IPS-NIHi7 (cell line): Measurements from ENCODE around the gene NBPF1.
"Not testable (repeated sequence)": the region's sequence is repeated elsewhere in the genome, so short reads cannot be mapped to it uniquely, and the experiment has no call there.

Source experiments
- DNase-seq: peaks from one replicate; pipeline ENCODE4 v3.0.0; 2012; ENCODE audit warnings: mixed read lengths; ENCODE audit errors: extremely low spot score

NBPF1 gene

GRCh38 chr1:16641159-16641975 is 28.0 kb upstream of the NBPF1 start:
- not testable (repeated sequence) for DNase-seq

GRCh38 chr1:16639091-16640031 is 26.0 kb upstream of the NBPF1 start:
- DNase-seq = not testable (repeated sequence)

- DNase-seq = not testable (repeated sequence)
These were observed 24.8 kb upstream of the NBPF1 start for GRCh38 chr1:16637941-16638778.

- not testable (repeated sequence) for DNase-seq
These were observed 23.3 kb upstream of the NBPF1 start for GRCh38 chr1:16636551-16637195.

GRCh38 chr1:16635959-16636358 is 22.6 kb upstream of the NBPF1 start:
- DNase-seq = not testable (repeated sequence)

- DNase-seq = not testable (repeated sequence)
These were observed 20.3 kb upstream of the NBPF1 start for GRCh38 chr1:16633540-16634282.

GRCh38 chr1:16632044-16632850 is 18.9 kb upstream of the NBPF1 start:
- not testable (repeated sequence) for DNase-seq

- DNase-seq = no peak
These were observed 18.1 kb upstream of the NBPF1 start for GRCh38 chr1:16631248-16632043.

- no peak for DNase-seq
These were observed 17.4 kb upstream of the NBPF1 start for GRCh38 chr1:16630661-16631247.

- not testable (repeated sequence) for DNase-seq
These were observed 16.7 kb upstream of the NBPF1 start for GRCh38 chr1:16629916-16630530.

- DNase-seq = no peak
These were observed 15.2 kb upstream of the NBPF1 start for GRCh38 chr1:16628361-16629111.

- not testable (repeated sequence) for DNase-seq
These were observed 13.1 kb upstream of the NBPF1 start for GRCh38 chr1:16626409-16626983.

- no peak for DNase-seq
These were observed 12.4 kb upstream of the NBPF1 start for GRCh38 chr1:16625497-16626408.

- DNase-seq = not testable (repeated sequence)
These were observed 10.7 kb upstream of the NBPF1 start for GRCh38 chr1:16623812-16624719.
